ENCODE data around the gene CARS2.
"Not testable (repeated sequence)": the region's sequence is repeated elsewhere in the genome, so short reads cannot be mapped to it uniquely, and the experiment has no call there.

Gene CARS2, protein sequence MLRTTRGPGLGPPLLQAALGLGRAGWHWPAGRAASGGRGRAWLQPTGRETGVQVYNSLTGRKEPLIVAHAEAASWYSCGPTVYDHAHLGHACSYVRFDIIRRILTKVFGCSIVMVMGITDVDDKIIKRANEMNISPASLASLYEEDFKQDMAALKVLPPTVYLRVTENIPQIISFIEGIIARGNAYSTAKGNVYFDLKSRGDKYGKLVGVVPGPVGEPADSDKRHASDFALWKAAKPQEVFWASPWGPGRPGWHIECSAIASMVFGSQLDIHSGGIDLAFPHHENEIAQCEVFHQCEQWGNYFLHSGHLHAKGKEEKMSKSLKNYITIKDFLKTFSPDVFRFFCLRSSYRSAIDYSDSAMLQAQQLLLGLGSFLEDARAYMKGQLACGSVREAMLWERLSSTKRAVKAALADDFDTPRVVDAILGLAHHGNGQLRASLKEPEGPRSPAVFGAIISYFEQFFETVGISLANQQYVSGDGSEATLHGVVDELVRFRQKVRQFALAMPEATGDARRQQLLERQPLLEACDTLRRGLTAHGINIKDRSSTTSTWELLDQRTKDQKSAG

DNA sequence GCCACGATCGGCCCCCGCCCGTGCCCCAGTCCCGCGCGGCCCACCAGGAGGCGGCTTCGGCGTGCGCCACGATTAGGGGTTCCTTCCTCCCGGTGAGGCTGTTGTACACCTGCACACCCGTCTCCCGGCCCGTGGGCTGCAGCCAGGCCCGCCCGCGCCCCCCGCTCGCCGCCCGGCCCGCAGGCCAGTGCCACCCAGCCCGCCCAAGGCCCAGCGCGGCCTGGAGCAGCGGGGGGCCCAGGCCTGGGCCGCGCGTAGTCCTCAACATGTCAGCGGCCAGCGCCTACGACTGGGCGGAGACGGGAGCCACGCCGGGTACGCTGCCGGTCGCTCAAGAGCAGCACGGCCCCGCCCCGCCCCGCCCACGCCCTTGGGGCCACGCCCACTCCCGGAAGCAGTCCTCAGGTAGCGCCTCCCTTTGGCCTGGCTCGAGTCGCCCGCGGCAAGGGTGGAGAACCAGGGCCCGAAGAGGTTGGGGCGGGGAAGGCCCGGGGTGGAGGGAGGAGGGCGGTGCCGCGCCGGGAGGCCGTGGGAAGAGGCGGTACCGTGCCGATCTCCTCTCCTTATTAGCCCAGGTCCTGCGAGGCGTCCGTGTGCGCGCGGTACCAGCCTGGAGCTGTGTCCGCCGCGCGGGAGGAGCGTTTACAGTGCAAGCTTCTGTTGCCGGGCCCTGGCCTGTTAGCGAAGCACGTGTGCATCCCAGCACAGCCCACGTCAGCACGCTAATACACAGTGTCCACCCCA, at the start of gene CARS2:
Gene CARS2, minus strand, starts transcription at position 291 of the 744 bp plus-strand sequence. Its CDS starts 23 bp downstream, at position 268.
- peak; percentile 96 for DNase-seq

DNA sequence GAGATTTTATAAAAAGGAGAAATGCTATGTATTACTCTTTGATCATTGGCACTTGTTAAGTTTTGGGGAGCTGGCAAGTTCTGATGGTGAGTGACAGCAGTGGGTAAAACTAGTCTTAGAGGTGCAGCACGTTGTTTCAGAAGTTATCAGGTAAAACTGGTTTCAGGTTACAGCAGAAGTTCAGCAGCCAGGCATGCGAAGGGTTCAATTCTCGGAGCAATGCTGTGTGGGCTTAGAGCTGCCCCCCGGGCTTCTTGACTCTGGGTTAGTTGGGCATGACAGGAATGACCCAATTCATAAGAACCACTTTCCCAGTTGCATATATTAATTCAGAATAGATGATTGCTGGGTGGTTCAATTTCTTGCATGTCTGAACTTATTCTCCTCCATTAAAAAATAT, 42.4 kb upstream of the CARS2 start:
- DNase-seq = no peak

DNA sequence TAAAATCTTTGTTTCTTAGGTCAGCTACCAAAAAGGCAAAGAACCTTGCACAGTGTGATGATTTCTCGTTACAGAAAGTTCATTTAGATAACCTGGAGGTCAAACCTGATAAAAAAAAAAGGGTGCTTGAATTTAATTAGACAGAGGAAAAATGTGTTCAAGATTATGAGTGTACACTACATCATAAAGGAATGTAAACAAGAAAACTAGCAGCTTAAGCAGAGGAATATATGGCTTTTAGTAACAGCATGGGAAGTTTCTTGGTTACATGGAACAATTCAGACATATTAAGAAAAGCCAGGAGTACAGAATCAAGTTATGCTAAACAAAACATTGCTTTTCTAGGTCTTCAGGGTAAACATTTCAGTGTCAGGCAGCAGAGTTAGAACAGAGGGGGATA, 40.5 kb upstream of the CARS2 start:
- DNase-seq = no peak

DNA sequence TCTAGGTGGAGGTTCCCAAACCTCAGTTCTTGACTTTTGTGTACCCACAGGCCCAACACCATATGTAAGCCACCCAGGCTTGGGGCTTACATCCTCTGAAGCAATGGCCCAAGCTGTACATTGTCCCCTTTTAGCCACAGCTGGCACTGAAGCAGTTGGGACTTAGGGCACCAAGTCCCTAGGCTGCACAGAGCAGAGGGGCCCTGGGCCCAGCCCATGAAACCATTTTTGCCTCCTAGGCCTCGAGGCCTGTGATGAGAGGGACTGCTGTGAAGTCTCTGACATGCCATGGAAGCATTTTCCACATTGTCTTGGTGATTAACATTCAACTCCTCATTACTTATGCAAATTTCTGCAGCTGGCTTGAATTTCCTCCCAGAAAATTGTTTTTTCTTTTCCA, 37.8 kb upstream of the CARS2 start:
- no peak for DNase-seq

DNA sequence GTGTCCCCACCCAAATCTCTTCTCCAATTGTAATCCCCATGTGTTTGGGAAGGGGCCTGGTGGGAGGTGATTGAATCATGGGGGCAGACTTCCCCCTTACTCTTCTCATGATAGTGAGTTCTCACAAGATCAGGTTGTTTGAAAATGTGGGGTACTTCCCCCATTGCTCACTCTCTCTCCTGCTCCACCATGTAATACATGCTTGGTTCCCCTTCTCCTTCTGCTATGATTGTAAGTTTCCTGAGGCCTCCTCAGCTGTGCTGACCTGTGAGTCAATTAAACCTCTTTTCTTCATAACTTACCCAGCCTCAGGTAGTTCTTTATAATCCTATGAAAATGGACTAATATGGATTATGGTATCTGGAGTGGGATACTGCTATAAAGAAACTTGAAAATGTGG, 31.6 kb upstream of the CARS2 start:
- no peak for DNase-seq

DNA sequence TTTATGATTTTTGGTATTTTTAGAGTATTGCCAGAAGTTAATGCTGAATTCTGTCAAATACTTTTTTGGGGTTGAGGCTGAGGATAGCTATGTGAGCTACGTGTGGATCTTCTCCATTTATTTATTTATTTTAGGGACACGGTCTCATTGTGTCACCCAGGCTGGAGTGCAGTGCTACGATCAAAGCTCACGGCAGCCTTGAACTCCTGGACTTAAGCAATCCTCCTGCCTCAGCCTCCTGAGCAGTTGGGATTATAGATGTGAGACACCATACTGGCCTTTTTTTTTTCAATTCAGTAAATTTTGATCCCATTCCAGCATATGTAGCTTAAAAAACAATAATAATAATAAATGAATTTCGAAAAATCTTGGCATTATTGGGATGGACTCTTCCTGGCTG, 28.6 kb upstream of the CARS2 start:
- no peak for DNase-seq

DNA sequence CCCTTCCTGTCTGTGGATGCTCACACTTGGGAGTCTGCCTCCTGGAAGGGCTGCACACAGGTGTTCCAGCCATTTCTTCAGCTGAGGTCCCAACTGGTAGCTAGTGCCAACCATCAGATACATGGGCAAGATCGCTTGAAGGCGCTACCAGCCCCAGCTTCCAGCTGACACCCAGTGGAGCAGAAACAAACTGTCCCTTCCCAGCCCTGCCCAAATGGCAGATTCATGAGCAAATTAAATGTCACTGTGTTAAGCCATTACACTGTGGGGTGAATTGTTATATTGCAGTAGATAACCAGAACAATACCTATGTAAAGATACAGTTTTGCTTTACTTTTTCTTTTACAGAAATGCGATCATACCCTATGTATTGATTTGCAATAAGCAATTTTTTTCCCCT, 25.2 kb upstream of the CARS2 start:
- DNase-seq = no peak

DNA sequence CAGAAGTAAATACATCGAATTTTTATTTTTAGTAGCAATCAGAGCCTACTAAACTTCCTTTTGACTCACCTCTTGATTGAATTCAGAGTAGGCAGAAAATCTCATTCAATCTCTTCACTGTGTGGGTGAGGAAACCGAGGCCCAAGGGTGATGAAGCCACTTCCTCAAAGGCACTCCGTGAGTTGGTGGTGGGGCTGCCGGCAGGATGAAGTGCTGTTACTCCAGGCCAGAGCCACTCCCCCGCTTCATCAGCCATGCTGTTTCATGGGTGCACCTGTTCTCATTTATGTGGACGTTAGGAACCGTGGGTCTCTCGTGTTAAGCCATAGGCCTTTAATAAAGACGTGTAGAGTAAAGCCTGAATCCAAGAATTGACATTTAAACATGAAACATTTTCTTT, 20.8 kb upstream of the CARS2 start:
- peak; percentile 65 for DNase-seq

DNA sequence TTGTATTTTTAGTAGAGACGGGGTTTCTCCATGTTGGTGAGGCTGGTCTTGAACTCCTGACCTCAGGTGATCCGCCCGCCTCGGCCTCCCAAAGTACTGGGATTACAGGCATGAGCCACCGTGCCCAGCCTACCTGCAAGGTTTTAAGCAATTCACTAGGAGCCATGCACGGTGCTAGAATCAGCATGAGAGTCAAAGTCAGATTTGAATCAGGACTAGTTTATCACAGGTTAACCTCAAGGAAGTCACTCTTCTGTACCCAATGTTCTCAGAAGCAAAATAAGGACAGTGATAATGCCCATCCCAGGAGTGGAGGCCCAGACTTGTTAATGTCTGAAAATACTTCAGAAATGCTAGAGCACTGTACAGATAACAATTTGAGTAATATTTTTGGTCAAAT, 20.2 kb upstream of the CARS2 start:
- not testable (repeated sequence) for DNase-seq

DNA sequence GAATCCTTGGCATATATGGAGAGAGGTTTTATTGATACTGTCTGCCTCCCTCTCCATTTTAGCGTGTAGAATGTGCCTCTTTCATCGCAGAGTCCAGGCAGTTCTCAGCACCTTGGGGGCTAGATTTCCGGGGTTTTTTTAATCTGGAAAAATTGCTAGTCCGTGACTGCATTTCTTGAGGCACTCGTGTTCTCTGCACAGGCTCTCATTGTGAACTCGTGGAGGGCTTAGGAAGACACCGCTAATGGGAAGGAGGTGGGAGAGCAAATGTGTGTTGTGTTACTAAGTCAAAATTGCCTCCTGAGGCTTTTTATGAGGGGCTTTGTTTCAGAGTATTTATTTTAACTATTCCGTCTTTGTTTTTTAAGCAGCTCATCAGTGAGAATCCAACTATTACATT, 17.7 kb upstream of the CARS2 start:
- DNase-seq = no peak

DNA sequence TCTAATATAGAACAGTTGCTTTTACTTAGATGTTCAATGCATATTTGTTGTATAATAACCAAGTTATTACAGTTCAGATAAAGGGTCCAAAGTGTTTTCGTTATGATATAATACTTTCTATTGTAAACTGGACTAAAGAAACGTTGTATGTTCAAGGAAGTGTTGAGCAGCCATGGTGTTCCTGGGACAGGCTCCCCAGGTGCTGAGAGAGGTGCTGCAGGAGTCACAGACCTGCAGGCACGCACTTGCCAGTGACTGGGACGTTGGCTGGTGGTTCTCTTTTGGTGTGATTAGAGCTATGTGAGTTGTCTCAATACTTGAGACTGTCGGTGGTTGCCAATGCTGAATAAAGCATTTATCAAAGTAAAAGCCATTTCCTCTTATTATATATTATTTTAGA, 17.1 kb upstream of the CARS2 start:
- DNase-seq = no peak

DNA sequence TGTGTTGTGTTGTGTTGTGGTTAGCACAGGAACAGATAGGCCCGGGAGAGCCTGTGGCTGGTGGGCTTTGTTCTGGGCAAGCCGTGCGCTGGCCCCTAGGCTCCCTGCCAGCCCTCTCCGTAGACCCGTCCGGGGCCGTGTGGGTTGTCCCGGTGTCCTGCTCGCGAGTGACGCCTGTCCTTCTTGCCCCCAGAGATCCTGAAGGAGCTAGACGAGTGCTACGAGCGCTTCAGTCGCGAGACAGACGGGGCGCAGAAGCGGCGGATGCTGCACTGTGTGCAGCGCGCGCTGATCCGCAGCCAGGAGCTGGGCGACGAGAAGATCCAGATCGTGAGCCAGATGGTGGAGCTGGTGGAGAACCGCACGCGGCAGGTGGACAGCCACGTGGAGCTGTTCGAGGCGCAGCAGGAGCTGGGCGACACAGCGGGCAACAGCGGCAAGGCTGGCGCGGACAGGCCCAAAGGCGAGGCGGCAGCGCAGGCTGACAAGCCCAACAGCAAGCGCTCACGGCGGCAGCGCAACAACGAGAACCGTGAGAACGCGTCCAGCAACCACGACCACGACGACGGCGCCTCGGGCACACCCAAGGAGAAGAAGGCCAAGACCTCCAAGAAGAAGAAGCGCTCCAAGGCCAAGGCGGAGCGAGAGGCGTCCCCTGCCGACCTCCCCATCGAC, 13.3 kb upstream of the CARS2 start:
- DNase-seq = no peak

DNA sequence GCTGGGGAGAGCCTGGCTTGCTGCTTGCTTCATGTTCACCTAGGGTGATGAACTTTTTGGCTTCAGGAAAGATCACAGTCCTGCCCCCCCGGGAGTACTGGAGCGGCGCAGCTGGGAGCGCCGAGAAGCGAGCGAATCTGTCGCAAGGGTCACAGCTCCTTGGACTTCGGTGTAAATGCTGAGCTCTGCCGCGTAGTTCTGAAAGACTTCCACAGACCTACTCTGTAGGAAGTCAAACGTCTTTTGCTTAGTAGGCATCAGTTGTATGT, 10.3 kb upstream of the CARS2 start:
- no peak for DNase-seq

DNA sequence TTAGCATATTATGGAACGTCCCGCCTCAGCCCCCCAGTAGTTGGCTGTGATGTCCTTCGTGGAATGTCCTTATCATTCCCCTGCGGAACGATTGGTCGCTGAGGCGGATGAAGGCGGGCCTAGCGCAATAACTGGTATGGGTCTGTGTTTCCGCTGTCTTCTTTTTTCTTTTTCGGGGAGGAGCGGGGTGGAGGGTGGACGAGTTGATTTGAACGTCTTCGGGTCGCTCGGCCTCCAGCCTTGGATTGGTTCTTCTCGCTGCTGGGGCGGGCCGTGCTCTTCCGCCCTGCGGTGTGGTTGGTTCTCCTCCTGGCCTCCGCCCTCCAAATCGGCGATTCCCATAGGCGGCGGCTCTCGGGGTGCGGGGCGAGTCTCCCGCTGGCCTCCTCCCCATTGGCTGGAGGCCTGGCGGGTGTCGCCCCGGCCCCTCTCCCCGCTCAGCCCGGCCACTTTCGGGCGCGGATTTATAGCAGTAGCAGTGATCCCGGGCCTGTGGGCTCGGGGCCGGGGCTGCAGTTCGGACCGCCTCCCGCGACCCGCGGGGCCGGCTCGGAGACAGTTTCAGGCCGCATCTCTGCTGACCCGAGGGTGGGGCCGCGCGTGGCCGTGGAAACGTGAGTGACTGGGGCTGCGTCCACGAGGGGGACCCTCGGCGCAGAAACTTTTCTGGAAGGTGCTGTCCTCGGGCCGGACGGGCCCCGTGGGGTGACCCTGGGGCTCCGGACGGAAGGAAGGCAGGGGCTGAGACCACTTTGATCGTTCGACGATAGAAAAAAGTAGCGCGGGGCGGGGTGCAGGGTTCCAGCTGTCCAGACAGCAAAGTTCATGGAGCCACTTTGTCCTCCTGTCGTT, 9.7 kb upstream of the CARS2 start:
- peak; percentile 99 for DNase-seq

DNA sequence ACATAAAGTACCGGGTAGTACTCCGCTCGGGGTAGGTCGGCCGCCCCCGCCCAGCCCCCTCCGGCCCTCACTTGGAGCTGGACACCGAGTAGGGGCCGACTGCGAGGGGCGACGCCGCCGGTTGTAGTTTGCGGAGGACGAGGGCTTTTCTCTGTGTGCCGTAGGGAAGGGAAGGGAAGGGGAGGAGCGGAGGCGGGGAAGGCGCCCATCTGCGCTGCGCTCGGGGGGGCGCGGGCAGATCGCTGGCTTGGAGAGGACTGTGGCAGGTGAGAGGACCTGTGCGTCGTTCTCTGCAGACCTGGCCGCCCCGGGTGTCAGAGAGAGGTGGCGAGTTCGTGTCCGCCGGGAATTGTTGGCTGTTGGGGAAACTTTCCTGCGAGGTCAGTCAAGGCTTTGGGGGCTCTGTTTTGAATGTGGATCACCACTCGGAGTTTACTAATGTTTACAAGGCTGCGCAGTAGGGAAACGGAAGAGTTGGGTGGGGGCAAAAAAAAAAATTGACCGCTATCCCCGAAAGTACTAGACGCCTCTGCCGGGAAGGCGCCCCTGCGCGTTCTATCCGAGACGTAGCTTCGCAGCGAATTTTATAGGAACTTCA, 9.0 kb upstream of the CARS2 start:
- DNase-seq = no peak

DNA sequence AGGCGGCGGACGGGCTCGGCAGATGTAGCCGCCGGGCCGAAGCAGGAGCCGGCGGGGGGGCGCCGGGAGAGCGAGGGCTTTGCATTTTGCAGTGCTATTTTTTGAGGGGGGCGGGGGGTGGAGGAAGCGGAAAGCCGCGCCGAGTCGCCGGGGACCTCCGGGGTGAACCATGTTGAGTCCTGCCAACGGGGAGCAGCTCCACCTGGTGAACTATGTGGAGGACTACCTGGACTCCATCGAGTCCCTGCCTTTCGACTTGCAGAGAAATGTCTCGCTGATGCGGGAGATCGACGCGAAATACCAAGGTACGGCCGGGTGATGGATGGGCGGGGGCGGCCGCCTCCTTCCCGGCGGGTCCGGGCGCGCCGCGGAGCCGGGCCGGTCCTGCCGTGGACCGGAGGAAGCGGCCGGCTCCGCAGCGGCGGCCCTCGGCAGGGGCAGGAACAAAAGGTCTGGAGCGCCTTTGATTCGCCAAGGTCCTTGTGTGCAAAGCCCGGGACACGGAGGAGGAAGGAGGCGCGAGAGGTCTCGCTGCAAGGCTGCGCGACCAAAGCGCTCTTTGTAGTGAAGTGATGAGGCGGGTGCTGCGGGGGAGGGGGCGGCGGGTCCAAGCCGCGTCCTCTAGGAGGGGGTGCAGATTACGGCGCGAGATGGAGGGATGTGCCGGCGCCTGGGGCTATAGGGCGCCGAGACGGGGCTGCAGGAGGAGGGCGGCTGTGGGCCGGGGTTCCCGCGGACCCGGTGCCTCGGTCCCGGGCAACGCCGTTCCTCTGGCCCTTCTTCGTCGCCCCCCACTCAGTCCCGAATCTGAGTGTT, 8.3 kb upstream of the CARS2 start:
- DNase-seq = peak; percentile 83

DNA sequence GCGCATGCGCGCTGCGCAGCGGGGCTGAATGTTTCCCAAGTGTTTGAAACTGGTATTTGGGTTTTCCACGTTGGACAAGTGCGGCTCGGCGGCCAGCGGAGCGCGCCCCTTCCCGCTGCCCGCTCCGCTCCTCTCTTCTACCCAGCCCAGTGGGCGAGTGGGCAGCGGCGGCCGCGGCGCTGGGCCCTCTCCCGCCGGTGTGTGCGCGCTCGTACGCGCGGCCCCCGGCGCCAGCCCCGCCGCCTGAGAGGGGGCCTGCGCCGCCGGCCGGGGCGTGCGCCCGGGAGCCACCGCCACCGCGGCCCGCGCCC, 7.7 kb upstream of the CARS2 start, which contains the start of gene ING1:
Gene ING1, plus strand, starts transcription at position 59 of the 311 bp plus-strand sequence. CDS start 450 bp downstream, outside the sequence.
- DNase-seq = no peak

DNA sequence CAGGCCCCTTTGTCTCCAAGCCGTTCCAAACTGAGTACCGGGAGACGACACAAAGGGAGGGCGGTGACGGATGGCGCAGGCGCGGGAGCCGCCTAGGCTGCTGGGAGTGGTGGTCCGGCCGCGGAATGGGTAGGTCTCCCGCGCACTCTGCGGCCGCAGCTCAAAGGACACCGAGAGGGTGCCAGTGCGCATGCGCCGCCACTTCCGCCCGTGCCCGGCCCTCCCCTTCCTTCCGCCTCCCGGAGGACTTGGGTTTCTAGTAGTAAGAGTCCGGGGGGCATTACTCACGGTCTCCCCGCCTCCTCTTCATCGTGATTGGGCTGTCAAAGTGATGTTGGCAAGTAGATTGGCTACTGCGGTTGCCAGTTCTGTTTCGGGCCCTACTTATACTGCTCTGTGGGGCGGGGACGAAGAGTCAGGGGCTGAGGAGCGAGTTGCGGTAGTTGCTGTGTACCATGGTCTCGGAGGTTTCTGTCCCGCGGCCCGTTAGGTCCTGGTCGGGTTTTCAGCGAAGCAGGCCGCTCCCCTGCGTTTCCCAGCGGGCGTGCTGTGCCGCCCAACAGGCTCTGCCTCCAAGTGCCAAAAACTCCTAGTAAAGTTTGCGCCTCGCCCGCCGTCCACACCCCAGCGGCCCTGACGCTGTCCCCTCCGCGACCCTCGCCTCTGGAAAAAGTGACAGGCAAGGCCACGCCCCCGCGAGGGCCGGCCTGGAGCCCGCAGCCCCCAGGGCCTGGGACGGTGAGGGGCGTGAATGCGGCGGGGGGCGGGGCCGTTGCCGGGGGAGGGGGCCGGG, 7.1 kb upstream of the CARS2 start:
- DNase-seq = peak; percentile 100

DNA sequence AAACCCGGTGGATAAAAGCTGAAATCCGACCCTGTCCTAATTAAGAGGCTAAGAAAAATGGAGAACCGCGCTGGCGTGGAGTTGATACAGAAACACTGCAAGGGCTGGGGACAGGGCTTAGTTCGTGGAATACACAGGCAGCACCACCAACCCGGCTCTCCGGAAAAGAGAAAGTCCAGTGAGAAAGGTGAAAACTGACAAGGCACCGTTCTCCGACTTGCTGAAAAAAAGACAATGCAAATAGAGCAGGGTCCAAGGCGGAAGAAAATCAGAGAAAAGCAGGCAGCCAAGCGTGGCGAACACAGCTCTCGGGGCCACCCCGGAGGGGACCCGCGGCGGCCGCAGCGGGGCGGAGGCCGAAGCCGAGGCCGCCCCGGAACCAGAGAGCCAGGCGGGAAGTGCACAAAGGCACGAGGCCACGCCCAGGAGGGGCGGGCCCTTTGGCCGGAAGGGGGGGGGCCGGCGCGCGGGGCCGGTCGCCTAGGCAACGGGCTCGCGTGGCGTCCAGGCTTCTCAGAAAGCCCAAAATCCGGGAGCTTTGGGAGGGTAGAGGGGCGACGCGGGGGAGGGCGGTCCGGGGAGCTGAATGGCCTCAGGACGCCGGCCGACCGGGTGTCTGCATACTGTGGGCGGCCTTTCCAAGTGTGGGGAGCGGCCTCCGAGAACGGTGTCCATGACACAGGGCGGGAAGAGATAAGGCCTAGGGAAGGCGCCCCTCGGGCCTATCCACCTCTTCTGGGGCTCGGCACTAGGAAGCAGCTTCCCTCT, 6.3 kb upstream of the CARS2 start:
- peak; percentile 87 for DNase-seq

Data from CD4-positive, alpha-beta T cell treated with Interleukin-10 for 1 hour (primary cell).